A549 (cell line): Measurements from ENCODE around the gene GRID1. TPM values are rescaled to one million over a fixed set of nuclear protein-coding genes. Genes with fewer than 3 reads are reported as not detected.
A peak's percentile ranks its signal among the peaks of the same experiment; 100 is the strongest.

ENCODE experiments used
- ATAC-seq, 2 experiments: fragments of 200-7000 bp in 1 of 2; fragments of >200 bp in 1 of 2; cut with Nextera tagmentation in 1 of 2; cut with Tn5 transposase in 1 of 2; 3 replicates each; pipeline versions ENCODE4 v1.8.0 to v1.9.1; 2018 to 2020; ENCODE audit warnings: mild to moderate bottlenecking in 1 of 2, moderate library complexity in 1 of 2
- CTCF ChIA-PET: fragments of 300-600 bp; sonication (Branson Sonifier 250); formaldehyde crosslinking; extraction: SDS; loops from one replicate; lab custom pipeline; 2021; ENCODE audit warnings: antibody characterized with exemption, inconsistent platforms; lab: Yijun Ruan, JAX
- POLR2A ChIA-PET: fragments of 350-600 bp; formaldehyde crosslinking; extraction: SDS; loops from one replicate; lab custom pipeline; 2021; ENCODE audit warnings: antibody characterized with exemption, inconsistent platforms; lab: Yijun Ruan, JAX
- DNase-seq, 2 experiments: peaks; one replicate each; pipeline versions ENCODE4 v3.0.0 to v3.0.0-alpha.2; 2011 to 2016; ENCODE audit warnings: low read depth in 1 of 2, low spot score in 1 of 2
- FAIRE-seq: peaks from 2 replicates; lab custom pipeline; 2011; peaks lifted over from hg19 to GRCh38; lab: Jason Lieb, UNC
- H3K27ac ChIP-seq, 2 experiments: fragments of >200 bp; sonication (Bioruptor Twin); formaldehyde crosslinking; 3 replicates each; pipeline ENCODE4 v1.5.1; 2016 to 2017
- H3K4me1 ChIP-seq: fragments of >200 bp; sonication (Bioruptor Twin); formaldehyde crosslinking; 3 replicates; pipeline ENCODE4 v1.6.1; 2016
- H3K4me2 ChIP-seq: fragments of >200 bp; sonication (Bioruptor Twin); formaldehyde crosslinking; 3 replicates; pipeline ENCODE4 v1.6.1; 2016
- H3K4me3 ChIP-seq: fragments of >200 bp; sonication (Bioruptor Twin); formaldehyde crosslinking; 3 replicates; pipeline ENCODE4 v1.5.1; 2016
- H3K9me3 ChIP-seq: fragments of >200 bp; sonication (Bioruptor Twin); formaldehyde crosslinking; 3 replicates; pipeline ENCODE4 v1.6.1; 2016
- ATOH8 ChIP-seq: fragments of 250-450 bp; sonication (Bioruptor Pico); IDR thresholded peaks from 2 replicates; pipeline ENCODE4 v1.5.0; 2020; ENCODE audit warnings: low read depth, mild to moderate bottlenecking, moderate library complexity
- BHLHE40 ChIP-seq: IDR thresholded peaks from 2 replicates; pipeline ENCODE4 v1.6.1; 2012; ENCODE audit warnings: low read depth, low read length, inconsistent platforms
- CBX2 ChIP-seq: fragments of 200-600 bp; sonication (generic); IDR thresholded peaks from 2 replicates; pipeline ENCODE4 v1.6.1; 2016; ENCODE audit warnings: low read depth, mild to moderate bottlenecking, borderline replicate concordance
- CTCF ChIP-seq: fragments of >200 bp; sonication (Bioruptor Twin); formaldehyde crosslinking; IDR thresholded peaks from 3 replicates; pipeline ENCODE4 v1.5.1; 2016
- ELK1 ChIP-seq: fragments of 150-350 bp; IDR thresholded peaks from 2 replicates; pipeline ENCODE4 v1.6.1; 2014; ENCODE audit warnings: low read depth, mild to moderate bottlenecking, low read length
- ESRRA ChIP-seq: fragments of 150-350 bp; IDR thresholded peaks from 2 replicates; pipeline ENCODE4 v1.6.1; 2014; ENCODE audit warnings: mild to moderate bottlenecking, low read length, borderline replicate concordance
- FOXS1 ChIP-seq: fragments of 250-450 bp; sonication (Bioruptor Pico); IDR thresholded peaks from 2 replicates; pipeline ENCODE4 v1.5.0; 2020; ENCODE audit warnings: mild to moderate bottlenecking, moderate library complexity
- HES2 ChIP-seq: fragments of >200 bp; sonication (Bioruptor Twin); formaldehyde crosslinking; IDR thresholded peaks from 2 replicates; pipeline ENCODE4 v1.6.1; 2016
- MAFK ChIP-seq: fragments of 450-650 bp; IDR thresholded peaks from 2 replicates; pipeline ENCODE4 v1.6.1; 2014; ENCODE audit not compliant: partially characterized antibody
- PBX3 ChIP-seq: IDR thresholded peaks from 2 replicates; pipeline ENCODE4 v1.6.1; 2012
- POLR2AphosphoS2 ChIP-seq: conservative IDR thresholded peaks from 2 replicates; pipeline ENCODE4 v1.6.1; 2012; ENCODE audit warnings: low read length, improper control_type of control experiment, inconsistent platforms
- RARB ChIP-seq: fragments of 250-450 bp; sonication (Bioruptor Pico); IDR thresholded peaks from 2 replicates; pipeline ENCODE4 v1.8.0; 2021; ENCODE audit warnings: mild to moderate bottlenecking, moderate library complexity
- REST ChIP-seq: fragments of 200-600 bp; sonication (generic); IDR thresholded peaks from 2 replicates; pipeline ENCODE4 v1.6.1; 2016; ENCODE audit warnings: antibody characterized with exemption, mild to moderate bottlenecking, moderate library complexity
- RNF2 ChIP-seq: fragments of 200-600 bp; sonication (generic); IDR thresholded peaks from 2 replicates; pipeline ENCODE4 v1.6.1; 2016; ENCODE audit warnings: low read depth, mild to moderate bottlenecking, antibody characterized with exemption, moderate library complexity, borderline replicate concordance
- SMC3 ChIP-seq: fragments of >200 bp; sonication (Bioruptor Twin); formaldehyde crosslinking; IDR thresholded peaks from 3 replicates; pipeline ENCODE4 v1.6.1; 2018; ENCODE audit warnings: inconsistent platforms
- TP53 ChIP-seq: fragments of 250-450 bp; sonication (Bioruptor Pico); IDR thresholded peaks from 2 replicates; pipeline ENCODE4 v1.5.0; 2021; ENCODE audit warnings: mild to moderate bottlenecking, moderate library complexity
- USF2 ChIP-seq: fragments of 450-650 bp; IDR thresholded peaks from 2 replicates; pipeline ENCODE4 v1.6.1; 2014; ENCODE audit warnings: antibody characterized with exemption
- WGBS: methylation state at CpG from one replicate; pipeline ENCODE4 v1.1.6; 2017; ENCODE audit errors: missing lambda C conversion rate; 5-methylcytosine and 5-hydroxymethylcytosine counted together
- polyA plus RNA-seq, 4 experiments: library from polyadenylated mRNA; depleted of rRNA in 3 of 4; stranded (reverse); fragments of >200 nt; fragmentation: RNase III in 1 of 4; extraction: RNeasy Plus Mini Kit Qiagen cat#74134 plus additional on column Dnase treatment in 1 of 4; gene quantifications; 2 replicates in 3 of 4; 3 replicates in 1 of 4; pipeline ENCODE4 v1.2.3, GENCODE V29; 2011 to 2017

Gene GRID1
- polyA plus RNA-seq, 2 of the 4 experiments (the other 2 are of a cell fraction), result 0.14 to 0.30 TPM

GRCh38 chr10:86399879-86400704 lies 33.5 kb upstream of the GRID1 start (continued):
- TF ChIP-seq RARB (CRISPR knock-in tag) (no peak), ESRRA (no peak), USF2 (no peak), RNF2 (no peak), ELK1 (no peak), POLR2AphosphoS2 (no peak)
- TF ChIP-seq, all 56 proteins: peak for 14

GRCh38 chr10:86399514-86399878 lies 32.9 kb upstream of the GRID1 start:
- Histone ChIP-seq H3K4me2 (peak overlapping the region; percentile 94), H3K27ac (peak overlapping the region; percentile 92 to 94), H3K9me3 (no peaks in the 10 kb centered on the region), H3K4me1 (peaks cover 23% of the 10 kb centered on the region), H3K4me3 (no peak overlapping the region; the same call in 2 of the 3 replicates)
- DNase-seq, result no peak
- no peak for FAIRE-seq
- no peak for ATAC-seq
- no peak for TF ChIP-seq FOXS1 (CRISPR knock-in tag)
- no peak for TF ChIP-seq REST
- no peak for TF ChIP-seq CBX2
- no peak for TF ChIP-seq SMC3
- TF ChIP-seq CTCF, result no peak
- no peak for TF ChIP-seq HES2
- TF ChIP-seq TP53 (CRISPR knock-in tag), result no peak
- no peak for TF ChIP-seq ATOH8 (CRISPR knock-in tag)
- no peak for TF ChIP-seq MAFK
- TF ChIP-seq BHLHE40, result no peak
- no peak for TF ChIP-seq PBX3
- ChIA-PET CTCF (interaction anchor here (0.6 to 6.3 kb wide), 42 partner anchors 9 to 1856 kb away, joined by 3 to 143 read pairs (median 4); partner anchors contain the start of genes LDB3 and WAPL), POLR2A (interaction anchor here (1.0 to 3.3 kb wide), 14 partner anchors 9 to 358 kb away, joined by 3 to 49 read pairs (median 5); partner anchors contain the start of genes GRID1 and WAPL)
- 32% methylated on average over 9 of the region's 9 CpGs for WGBS
